ENCODE measurements around the gene SPOPL. TPM values are rescaled to one million over a fixed set of nuclear protein-coding genes. Genes with fewer than 3 reads are reported as not detected.

SPOPL gene
- total RNA-seq, 1 donor from 2014 or later, result 9.4 TPM

DNA sequence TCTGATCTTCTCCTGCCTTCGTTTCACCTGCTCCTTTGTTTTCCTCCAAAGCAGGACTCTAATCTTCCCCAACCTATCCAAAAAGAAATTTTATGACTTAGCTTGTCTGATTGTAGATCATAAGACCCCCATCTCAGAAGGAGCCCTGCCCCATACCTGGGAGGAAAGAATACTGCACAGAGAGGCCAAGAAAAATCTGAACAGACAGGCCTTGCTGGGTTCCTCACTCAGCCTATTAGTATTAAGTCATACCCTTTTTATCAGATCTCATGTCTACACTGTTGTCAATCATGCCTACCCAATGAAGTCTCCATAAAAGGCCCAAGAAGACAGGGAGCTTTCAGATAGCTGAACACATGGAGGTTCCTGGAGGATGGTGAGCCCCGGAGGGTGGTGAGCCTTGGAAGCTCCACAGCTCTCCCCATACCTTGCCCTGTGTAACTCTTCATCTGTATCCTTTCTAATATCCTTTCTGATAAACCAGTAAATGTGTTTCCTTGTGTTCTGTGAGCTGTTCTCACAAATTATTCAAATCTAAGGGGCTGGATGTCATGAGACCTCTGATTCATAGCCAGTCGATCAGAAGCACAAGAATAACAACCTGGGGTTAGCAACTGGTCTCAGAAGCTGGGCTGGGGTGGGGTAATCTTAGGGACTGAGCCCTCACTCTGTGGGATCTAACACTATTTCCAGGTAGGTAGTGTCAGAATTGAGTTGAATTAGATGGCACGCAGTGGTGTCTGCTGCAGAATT, 108.8 kb downstream of the SPOPL start:
- Histone ChIP-seq H3K4me1 (ENCODE audit: control insufficient read depth in 3 of 3, insufficient read depth in 3 of 3, low read length in 3 of 3) (no peaks in the 10 kb centered on the region), H3K27me3 (ENCODE audit: control insufficient read depth in 3 of 3, insufficient read depth in 3 of 3, low read length in 3 of 3) (no peaks in the 10 kb centered on the region), H3K9me3 (ENCODE audit: control insufficient read depth in 3 of 3, low read length in 3 of 3) (no peaks in the 10 kb centered on the region), H3K36me3 (ENCODE audit: control insufficient read depth in 3 of 3, insufficient read depth in 3 of 3, low read length in 3 of 3) (no peaks in the 10 kb centered on the region), H3K9ac (ENCODE audit: low read depth in 1 of 3, low read length in 3 of 3) (no peak overlapping the region), H3K4me3 (ENCODE audit: low read length in 3 of 3) (no peak overlapping the region), H3K27ac (ENCODE audit: low read depth, low read length) (no peak overlapping the region)

- H3K27ac ChIP-seq (ENCODE audit: low read depth, low read length), result no peak overlapping the region
- peaks cover 0 to 3% (median 0%) of the 10 kb centered on the region in 3 donors for H3K27me3 ChIP-seq (ENCODE audit: control insufficient read depth in 3 of 3, insufficient read depth in 3 of 3, low read length in 3 of 3)
- no peaks in the 10 kb centered on the region for H3K9me3 ChIP-seq (ENCODE audit: control insufficient read depth in 3 of 3, low read length in 3 of 3)
- H3K4me3 ChIP-seq (ENCODE audit: low read length in 3 of 3), result no peak overlapping the region
- no peaks in the 10 kb centered on the region for H3K36me3 ChIP-seq (ENCODE audit: control insufficient read depth in 3 of 3, insufficient read depth in 3 of 3, low read length in 3 of 3)
- no peak overlapping the region for H3K9ac ChIP-seq (ENCODE audit: low read depth in 1 of 3, low read length in 3 of 3)
- H3K4me1 ChIP-seq (ENCODE audit: control insufficient read depth in 3 of 3, insufficient read depth in 3 of 3, low read length in 3 of 3), result no peaks in the 10 kb centered on the region
These were observed 113.7 kb downstream of the SPOPL start for GRCh38 chr2:138615257-138615656.

- H3K9me3 ChIP-seq (ENCODE audit: control insufficient read depth in 3 of 3, low read length in 3 of 3), result no peaks in the 10 kb centered on the region
- H3K9ac ChIP-seq (ENCODE audit: low read depth in 1 of 3, low read length in 3 of 3), result no peak overlapping the region
- H3K4me1 ChIP-seq (ENCODE audit: control insufficient read depth in 3 of 3, insufficient read depth in 3 of 3, low read length in 3 of 3), result no peaks in the 10 kb centered on the region
- no peak overlapping the region for H3K4me3 ChIP-seq (ENCODE audit: low read length in 3 of 3)
- no peaks in the 10 kb centered on the region for H3K36me3 ChIP-seq (ENCODE audit: control insufficient read depth in 3 of 3, insufficient read depth in 3 of 3, low read length in 3 of 3)
- H3K27ac ChIP-seq (ENCODE audit: low read depth, low read length), result no peak overlapping the region
- H3K27me3 ChIP-seq (ENCODE audit: control insufficient read depth in 3 of 3, insufficient read depth in 3 of 3, low read length in 3 of 3), result peaks cover 0 to 3% (median 0%) of the 10 kb centered on the region in 3 donors
These were observed 115.5 kb downstream of the SPOPL start for GRCh38 chr2:138617026-138617425.

- no peak overlapping the region for H3K9ac ChIP-seq (ENCODE audit: low read depth in 1 of 3, low read length in 3 of 3)
- H3K4me1 ChIP-seq (ENCODE audit: control insufficient read depth in 3 of 3, insufficient read depth in 3 of 3, low read length in 3 of 3), result no peaks in the 10 kb centered on the region
- no peaks in the 10 kb centered on the region for H3K36me3 ChIP-seq (ENCODE audit: control insufficient read depth in 3 of 3, insufficient read depth in 3 of 3, low read length in 3 of 3)
- H3K27ac ChIP-seq (ENCODE audit: low read depth, low read length), result no peak overlapping the region
- no peak overlapping the region for H3K4me3 ChIP-seq (ENCODE audit: low read length in 3 of 3)
- H3K27me3 ChIP-seq (ENCODE audit: control insufficient read depth in 3 of 3, insufficient read depth in 3 of 3, low read length in 3 of 3), result peaks cover 0 to 3% (median 0%) of the 10 kb centered on the region in 3 donors
- H3K9me3 ChIP-seq (ENCODE audit: control insufficient read depth in 3 of 3, low read length in 3 of 3), result no peaks in the 10 kb centered on the region
These were observed 117.4 kb downstream of the SPOPL start for GRCh38 chr2:138618971-138619370.

GRCh38 chr2:138620431-138620830, 118.9 kb downstream of the SPOPL start:
- Histone ChIP-seq H3K27me3 (ENCODE audit: control insufficient read depth in 3 of 3, insufficient read depth in 3 of 3, low read length in 3 of 3) (peaks cover 0 to 3% (median 0%) of the 10 kb centered on the region in 3 donors), H3K36me3 (ENCODE audit: control insufficient read depth in 3 of 3, insufficient read depth in 3 of 3, low read length in 3 of 3) (no peaks in the 10 kb centered on the region), H3K4me3 (ENCODE audit: low read length in 3 of 3) (no peak overlapping the region), H3K9me3 (ENCODE audit: control insufficient read depth in 3 of 3, low read length in 3 of 3) (no peaks in the 10 kb centered on the region), H3K27ac (ENCODE audit: low read depth, low read length) (no peak overlapping the region), H3K4me1 (ENCODE audit: control insufficient read depth in 3 of 3, insufficient read depth in 3 of 3, low read length in 3 of 3) (no peaks in the 10 kb centered on the region), H3K9ac (ENCODE audit: low read depth in 1 of 3, low read length in 3 of 3) (no peak overlapping the region)

DNA sequence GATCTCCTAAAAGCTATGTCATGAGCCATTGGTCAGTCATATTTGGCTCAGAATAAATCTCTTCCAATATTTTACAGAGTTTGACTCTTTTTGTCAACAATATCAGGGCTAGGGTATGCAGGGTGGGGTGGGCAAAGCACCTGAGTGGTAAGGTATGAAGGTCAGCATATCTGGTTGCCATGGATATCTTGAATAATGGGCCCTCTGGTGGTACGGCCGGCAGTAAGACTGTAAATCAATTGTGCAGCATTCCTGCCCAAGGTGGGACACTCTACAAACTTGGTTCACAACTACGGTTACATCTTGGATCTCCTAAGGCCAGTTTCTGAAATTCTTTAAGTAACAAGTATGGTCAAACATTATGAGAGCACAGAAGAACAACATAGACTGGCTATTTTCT, 119.6 kb downstream of the SPOPL start:
- Histone ChIP-seq H3K9ac (ENCODE audit: low read depth in 1 of 3, low read length in 3 of 3) (no peak overlapping the region), H3K27ac (ENCODE audit: low read depth, low read length) (no peak overlapping the region), H3K36me3 (ENCODE audit: control insufficient read depth in 3 of 3, insufficient read depth in 3 of 3, low read length in 3 of 3) (no peaks in the 10 kb centered on the region), H3K4me3 (ENCODE audit: low read length in 3 of 3) (no peak overlapping the region), H3K27me3 (ENCODE audit: control insufficient read depth in 3 of 3, insufficient read depth in 3 of 3, low read length in 3 of 3) (peaks cover 0 to 3% (median 0%) of the 10 kb centered on the region in 3 donors), H3K9me3 (ENCODE audit: control insufficient read depth in 3 of 3, low read length in 3 of 3) (no peaks in the 10 kb centered on the region), H3K4me1 (ENCODE audit: control insufficient read depth in 3 of 3, insufficient read depth in 3 of 3, low read length in 3 of 3) (no peaks in the 10 kb centered on the region)

DNA sequence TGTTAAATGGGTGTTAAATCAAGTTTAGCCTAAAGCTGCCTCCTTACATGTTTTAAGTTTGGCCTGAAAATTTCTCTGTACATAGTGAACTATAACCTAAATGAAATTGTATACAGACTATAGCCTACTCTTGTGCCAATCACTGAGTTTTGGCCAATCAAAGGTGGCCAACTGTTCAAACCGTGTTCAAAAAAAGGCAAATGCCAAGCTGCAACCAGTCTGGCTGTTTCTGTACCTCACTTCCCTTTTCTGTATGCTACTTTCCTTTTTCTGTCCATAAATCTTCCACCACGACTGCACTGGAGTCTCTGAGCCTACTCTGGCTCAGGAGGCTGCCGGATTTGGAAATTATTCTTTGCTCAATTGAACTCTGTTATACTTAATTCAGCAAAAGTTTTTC, 121.0 kb downstream of the SPOPL start:
- H3K36me3 ChIP-seq (ENCODE audit: control insufficient read depth in 3 of 3, insufficient read depth in 3 of 3, low read length in 3 of 3), result no peaks in the 10 kb centered on the region
- no peak overlapping the region for H3K4me3 ChIP-seq (ENCODE audit: low read length in 3 of 3)
- no peak overlapping the region for H3K27ac ChIP-seq (ENCODE audit: low read depth, low read length)
- H3K9ac ChIP-seq (ENCODE audit: low read depth in 1 of 3, low read length in 3 of 3), result no peak overlapping the region
- no peaks in the 10 kb centered on the region for H3K27me3 ChIP-seq (ENCODE audit: control insufficient read depth in 3 of 3, insufficient read depth in 3 of 3, low read length in 3 of 3)
- no peaks in the 10 kb centered on the region for H3K4me1 ChIP-seq (ENCODE audit: control insufficient read depth in 3 of 3, insufficient read depth in 3 of 3, low read length in 3 of 3)
- H3K9me3 ChIP-seq (ENCODE audit: control insufficient read depth in 3 of 3, low read length in 3 of 3), result no peaks in the 10 kb centered on the region
